GM23338 (cell line): ENCODE measurements around the gene MYL4. TPM values are rescaled to one million over a fixed set of nuclear protein-coding genes. Genes with fewer than 3 reads are reported as not detected.

Experiments
- CREB1 ChIP-seq: fragments of 250-450 bp; sonication (Bioruptor Pico); IDR thresholded peaks from 2 replicates; pipeline ENCODE4 v1.5.0; 2020; ENCODE audit warnings: low read depth, mild to moderate bottlenecking, moderate library complexity
- EZH2 ChIP-seq: fragments of 200-600 bp; sonication (generic); IDR thresholded peaks from one replicate; pipeline ENCODE4 v1.8.0; 2017; ENCODE audit warnings: antibody characterized with exemption, mild to moderate bottlenecking, low read depth; ENCODE audit not compliant: unreplicated experiment
- EZH2phosphoT487 ChIP-seq: fragments of 200-600 bp; sonication (generic); IDR thresholded peaks from one replicate; pipeline ENCODE4 v1.8.1; 2018; ENCODE audit warnings: antibody characterized with exemption; ENCODE audit not compliant: unreplicated experiment
- JUNB ChIP-seq: IDR thresholded peaks from one replicate; pipeline ENCODE4 v1.6.1; 2016; ENCODE audit warnings: antibody characterized with exemption; ENCODE audit not compliant: unreplicated experiment
- NANOG ChIP-seq: IDR thresholded peaks from 2 replicates; pipeline ENCODE4 v1.6.1; 2016; ENCODE audit warnings: antibody characterized with exemption, borderline replicate concordance
- POLR2AphosphoS5 ChIP-seq: IDR thresholded peaks from 2 replicates; pipeline ENCODE4 v1.6.1; 2016; ENCODE audit warnings: antibody characterized with exemption, low read depth
- ZNF331 ChIP-seq: fragments of 250-450 bp; sonication (Bioruptor Pico); IDR thresholded peaks from 2 replicates; pipeline ENCODE4 v1.5.0; 2020; ENCODE audit warnings: low read depth, mild to moderate bottlenecking, moderate library complexity
- polyA plus RNA-seq: library from polyadenylated mRNA; unstranded; fragments of >200 nt; fragmentation: Nextera tagmentation; extraction: Ambion mirVana; gene quantifications from 2 replicates; pipeline ENCODE4 v1.2.1, GENCODE V29; 2016
- total RNA-seq: library from RNA; depleted of rRNA; stranded (reverse); fragments of >200 nt; shearing (Covaris generic); gene quantifications from 2 replicates; pipeline ENCODE4 v1.2.3, GENCODE V29; 2014
- TF ChIP-seq, protein P1 (sequence below): fragments of 250-450 bp; sonication (Bioruptor Pico); IDR thresholded peaks from 2 replicates; pipeline ENCODE4 v1.5.0; 2020; ENCODE audit warnings: mild to moderate bottlenecking, moderate library complexity
- TF ChIP-seq, protein P2 (sequence below): IDR thresholded peaks from one replicate; pipeline ENCODE4 v1.6.1; 2018; ENCODE audit warnings: antibody characterized with exemption; ENCODE audit not compliant: unreplicated experiment
- TF ChIP-seq, protein P3 (sequence below): IDR thresholded peaks from 2 replicates; pipeline ENCODE4 v1.6.1; 2016; ENCODE audit warnings: antibody characterized with exemption

Gene MYL4
- total and polyA plus RNA-seq, 2 experiments from 2014 or later, result 0.44 TPM; not detected in 1

DNA sequence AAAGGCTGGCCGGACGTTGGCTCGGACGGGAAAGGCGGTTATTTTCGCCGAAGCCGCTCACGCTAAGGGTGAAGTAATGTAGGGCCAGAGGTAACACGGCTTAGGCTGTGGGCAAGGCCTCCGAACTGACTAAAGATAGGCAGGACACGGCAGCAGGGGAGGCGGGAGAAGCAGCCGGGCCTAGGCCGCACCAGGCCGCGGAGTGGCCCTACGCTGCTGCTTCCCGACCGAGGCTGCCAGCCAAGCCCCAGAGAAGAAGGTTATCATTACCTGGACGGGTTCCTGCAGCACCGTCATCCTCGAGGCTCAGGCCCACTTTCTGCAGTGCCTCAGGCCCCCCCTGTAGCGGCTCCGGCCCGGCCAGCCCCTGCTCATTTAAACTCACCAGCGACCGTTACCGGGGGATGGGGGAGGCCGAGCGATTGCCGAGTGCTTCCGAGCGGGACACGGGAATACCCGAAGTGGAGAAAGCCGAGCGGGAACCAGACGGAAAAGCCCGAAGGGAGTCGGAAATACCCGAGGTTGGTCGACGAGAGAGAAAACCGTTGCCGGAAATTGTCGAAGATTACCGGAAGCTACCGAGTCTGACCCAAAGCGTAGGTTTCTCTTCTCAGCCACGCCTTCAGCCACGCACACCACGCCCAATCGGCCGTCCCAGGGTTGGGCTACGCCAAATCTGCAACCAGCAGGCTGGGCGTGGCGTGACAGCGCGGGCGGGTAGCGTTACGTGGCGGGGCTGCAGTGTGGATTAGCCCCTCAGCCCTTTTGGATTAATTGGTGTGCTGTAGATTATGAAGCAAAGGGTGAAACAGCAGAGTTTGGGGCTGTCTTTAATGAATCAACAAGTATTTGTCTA lies 20.0 kb upstream of the MYL4 start, which contains the start of gene CDC27 (continued):
- TF ChIP-seq, protein P1, sequence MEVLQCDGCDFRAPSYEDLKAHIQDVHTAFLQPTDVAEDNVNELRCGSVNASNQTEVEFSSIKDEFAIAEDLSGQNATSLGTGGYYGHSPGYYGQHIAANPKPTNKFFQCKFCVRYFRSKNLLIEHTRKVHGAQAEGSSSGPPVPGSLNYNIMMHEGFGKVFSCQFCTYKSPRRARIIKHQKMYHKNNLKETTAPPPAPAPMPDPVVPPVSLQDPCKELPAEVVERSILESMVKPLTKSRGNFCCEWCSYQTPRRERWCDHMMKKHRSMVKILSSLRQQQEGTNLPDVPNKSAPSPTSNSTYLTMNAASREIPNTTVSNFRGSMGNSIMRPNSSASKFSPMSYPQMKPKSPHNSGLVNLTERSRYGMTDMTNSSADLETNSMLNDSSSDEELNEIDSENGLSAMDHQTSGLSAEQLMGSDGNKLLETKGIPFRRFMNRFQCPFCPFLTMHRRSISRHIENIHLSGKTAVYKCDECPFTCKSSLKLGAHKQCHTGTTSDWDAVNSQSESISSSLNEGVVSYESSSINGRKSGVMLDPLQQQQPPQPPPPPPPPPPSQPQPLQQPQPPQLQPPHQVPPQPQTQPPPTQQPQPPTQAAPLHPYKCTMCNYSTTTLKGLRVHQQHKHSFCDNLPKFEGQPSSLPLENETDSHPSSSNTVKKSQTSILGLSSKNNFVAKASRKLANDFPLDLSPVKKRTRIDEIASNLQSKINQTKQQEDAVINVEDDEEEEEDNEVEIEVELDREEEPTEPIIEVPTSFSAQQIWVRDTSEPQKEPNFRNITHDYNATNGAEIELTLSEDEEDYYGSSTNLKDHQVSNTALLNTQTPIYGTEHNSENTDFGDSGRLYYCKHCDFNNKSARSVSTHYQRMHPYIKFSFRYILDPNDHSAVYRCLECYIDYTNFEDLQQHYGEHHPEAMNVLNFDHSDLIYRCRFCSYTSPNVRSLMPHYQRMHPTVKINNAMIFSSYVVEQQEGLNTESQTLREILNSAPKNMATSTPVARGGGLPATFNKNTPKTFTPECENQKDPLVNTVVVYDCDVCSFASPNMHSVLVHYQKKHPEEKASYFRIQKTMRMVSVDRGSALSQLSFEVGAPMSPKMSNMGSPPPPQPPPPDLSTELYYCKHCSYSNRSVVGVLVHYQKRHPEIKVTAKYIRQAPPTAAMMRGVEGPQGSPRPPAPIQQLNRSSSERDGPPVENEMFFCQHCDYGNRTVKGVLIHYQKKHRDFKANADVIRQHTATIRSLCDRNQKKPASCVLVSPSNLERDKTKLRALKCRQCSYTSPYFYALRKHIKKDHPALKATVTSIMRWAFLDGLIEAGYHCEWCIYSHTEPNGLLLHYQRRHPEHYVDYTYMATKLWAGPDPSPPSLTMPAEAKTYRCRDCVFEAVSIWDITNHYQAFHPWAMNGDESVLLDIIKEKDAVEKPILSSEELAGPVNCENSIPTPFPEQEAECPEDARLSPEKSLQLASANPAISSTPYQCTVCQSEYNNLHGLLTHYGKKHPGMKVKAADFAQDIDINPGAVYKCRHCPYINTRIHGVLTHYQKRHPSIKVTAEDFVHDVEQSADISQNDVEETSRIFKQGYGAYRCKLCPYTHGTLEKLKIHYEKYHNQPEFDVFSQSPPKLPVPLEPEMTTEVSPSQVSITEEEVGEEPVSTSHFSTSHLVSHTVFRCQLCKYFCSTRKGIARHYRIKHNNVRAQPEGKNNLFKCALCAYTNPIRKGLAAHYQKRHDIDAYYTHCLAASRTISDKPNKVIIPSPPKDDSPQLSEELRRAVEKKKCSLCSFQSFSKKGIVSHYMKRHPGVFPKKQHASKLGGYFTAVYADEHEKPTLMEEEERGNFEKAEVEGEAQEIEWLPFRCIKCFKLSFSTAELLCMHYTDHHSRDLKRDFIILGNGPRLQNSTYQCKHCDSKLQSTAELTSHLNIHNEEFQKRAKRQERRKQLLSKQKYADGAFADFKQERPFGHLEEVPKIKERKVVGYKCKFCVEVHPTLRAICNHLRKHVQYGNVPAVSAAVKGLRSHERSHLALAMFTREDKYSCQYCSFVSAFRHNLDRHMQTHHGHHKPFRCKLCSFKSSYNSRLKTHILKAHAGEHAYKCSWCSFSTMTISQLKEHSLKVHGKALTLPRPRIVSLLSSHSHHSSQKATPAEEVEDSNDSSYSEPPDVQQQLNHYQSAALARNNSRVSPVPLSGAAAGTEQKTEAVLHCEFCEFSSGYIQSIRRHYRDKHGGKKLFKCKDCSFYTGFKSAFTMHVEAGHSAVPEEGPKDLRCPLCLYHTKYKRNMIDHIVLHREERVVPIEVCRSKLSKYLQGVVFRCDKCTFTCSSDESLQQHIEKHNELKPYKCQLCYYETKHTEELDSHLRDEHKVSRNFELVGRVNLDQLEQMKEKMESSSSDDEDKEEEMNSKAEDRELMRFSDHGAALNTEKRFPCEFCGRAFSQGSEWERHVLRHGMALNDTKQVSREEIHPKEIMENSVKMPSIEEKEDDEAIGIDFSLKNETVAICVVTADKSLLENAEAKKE, result no peak
- TF ChIP-seq, protein P2, sequence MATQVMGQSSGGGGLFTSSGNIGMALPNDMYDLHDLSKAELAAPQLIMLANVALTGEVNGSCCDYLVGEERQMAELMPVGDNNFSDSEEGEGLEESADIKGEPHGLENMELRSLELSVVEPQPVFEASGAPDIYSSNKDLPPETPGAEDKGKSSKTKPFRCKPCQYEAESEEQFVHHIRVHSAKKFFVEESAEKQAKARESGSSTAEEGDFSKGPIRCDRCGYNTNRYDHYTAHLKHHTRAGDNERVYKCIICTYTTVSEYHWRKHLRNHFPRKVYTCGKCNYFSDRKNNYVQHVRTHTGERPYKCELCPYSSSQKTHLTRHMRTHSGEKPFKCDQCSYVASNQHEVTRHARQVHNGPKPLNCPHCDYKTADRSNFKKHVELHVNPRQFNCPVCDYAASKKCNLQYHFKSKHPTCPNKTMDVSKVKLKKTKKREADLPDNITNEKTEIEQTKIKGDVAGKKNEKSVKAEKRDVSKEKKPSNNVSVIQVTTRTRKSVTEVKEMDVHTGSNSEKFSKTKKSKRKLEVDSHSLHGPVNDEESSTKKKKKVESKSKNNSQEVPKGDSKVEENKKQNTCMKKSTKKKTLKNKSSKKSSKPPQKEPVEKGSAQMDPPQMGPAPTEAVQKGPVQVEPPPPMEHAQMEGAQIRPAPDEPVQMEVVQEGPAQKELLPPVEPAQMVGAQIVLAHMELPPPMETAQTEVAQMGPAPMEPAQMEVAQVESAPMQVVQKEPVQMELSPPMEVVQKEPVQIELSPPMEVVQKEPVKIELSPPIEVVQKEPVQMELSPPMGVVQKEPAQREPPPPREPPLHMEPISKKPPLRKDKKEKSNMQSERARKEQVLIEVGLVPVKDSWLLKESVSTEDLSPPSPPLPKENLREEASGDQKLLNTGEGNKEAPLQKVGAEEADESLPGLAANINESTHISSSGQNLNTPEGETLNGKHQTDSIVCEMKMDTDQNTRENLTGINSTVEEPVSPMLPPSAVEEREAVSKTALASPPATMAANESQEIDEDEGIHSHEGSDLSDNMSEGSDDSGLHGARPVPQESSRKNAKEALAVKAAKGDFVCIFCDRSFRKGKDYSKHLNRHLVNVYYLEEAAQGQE, result no peak
- TF ChIP-seq NANOG (no peak), CREB1 (CRISPR knock-in tag) (peak; percentile 34), POLR2AphosphoS5 (peak; percentile 68), ZNF331 (CRISPR knock-in tag) (no peak), EZH2phosphoT487 (no peak), JUNB (no peak), EZH2 (no peak)
- TF ChIP-seq, protein P3, sequence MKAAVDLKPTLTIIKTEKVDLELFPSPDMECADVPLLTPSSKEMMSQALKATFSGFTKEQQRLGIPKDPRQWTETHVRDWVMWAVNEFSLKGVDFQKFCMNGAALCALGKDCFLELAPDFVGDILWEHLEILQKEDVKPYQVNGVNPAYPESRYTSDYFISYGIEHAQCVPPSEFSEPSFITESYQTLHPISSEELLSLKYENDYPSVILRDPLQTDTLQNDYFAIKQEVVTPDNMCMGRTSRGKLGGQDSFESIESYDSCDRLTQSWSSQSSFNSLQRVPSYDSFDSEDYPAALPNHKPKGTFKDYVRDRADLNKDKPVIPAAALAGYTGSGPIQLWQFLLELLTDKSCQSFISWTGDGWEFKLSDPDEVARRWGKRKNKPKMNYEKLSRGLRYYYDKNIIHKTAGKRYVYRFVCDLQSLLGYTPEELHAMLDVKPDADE, result no peak
